CD4-positive, alpha-beta T cell treated with Interleukin-6 for 4 hours (primary cell): Measurements from ENCODE around the gene PTGER3.

Source experiments
- DNase-seq: peaks from one replicate; pipeline ENCODE4 v3.0.0-alpha.2; 2020; ENCODE audit warnings: mixed read lengths

PTGER3 gene

GRCh38 chr1:71049951-71050598 lies 2.5 kb upstream of the PTGER3 start:
- no peak for DNase-seq

- DNase-seq = no peak
Observed at GRCh38 chr1:71046891-71047634, 553 bp downstream of the PTGER3 start.

DNA sequence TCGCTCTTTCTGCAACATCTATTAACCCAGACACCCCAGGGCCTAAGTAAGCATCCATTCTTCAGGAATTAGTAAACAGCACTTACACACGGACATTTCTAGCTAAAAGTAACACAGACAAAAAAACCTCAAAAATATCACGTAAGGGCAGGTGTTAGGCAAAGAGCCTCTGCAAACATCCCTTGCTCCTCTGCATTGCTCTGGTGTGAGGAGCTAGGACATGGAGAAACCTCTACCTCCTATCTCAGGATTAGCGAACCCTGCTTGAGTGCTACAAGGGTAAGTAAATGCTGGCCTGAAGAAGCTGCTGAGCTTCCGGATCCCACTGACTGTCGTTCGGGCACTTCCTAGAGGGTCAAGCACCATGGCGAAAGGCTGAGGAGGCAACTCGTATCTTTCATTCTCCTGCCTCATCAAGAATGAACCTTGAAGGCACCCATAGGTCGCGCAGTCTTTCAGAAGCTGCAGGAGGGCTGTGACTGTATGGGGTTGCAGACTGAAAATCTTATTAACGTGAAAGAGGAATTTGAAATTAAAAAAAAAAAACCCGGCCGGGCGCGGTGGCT lies 2.1 kb downstream of the PTGER3 start:
- DNase-seq = no peak

GRCh38 chr1:71044833-71045232 lies 2.8 kb downstream of the PTGER3 start:
- DNase-seq = no peak

GRCh38 chr1:71043065-71043464 lies 4.6 kb downstream of the PTGER3 start:
- no peak for DNase-seq

GRCh38 chr1:71041806-71042205 lies 5.8 kb downstream of the PTGER3 start:
- DNase-seq = no peak

- no peak for DNase-seq
Observed at GRCh38 chr1:71039661-71040262, 7.9 kb downstream of the PTGER3 start.

DNA sequence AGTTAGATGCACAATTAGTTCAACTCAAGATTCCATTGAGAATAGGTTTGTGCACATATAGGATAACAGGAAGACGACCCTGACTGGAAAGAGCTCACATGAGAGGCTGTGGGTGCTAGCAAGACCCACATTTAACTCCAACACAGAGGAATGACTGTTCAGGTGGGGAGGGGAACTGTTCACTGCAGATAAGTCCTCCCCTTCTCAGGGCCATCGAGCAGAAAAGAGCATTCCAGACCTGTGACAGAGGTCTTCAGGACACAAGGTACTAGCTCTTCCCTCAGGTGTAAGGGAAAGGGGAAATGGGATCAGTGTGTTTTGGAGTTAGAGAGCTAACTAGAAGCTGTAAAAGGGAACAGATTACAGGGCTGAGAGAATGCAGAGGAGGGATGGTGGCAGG lies 8.7 kb downstream of the PTGER3 start:
- no peak for DNase-seq

GRCh38 chr1:71037829-71038620 lies 9.6 kb downstream of the PTGER3 start:
- DNase-seq = no peak

DNA sequence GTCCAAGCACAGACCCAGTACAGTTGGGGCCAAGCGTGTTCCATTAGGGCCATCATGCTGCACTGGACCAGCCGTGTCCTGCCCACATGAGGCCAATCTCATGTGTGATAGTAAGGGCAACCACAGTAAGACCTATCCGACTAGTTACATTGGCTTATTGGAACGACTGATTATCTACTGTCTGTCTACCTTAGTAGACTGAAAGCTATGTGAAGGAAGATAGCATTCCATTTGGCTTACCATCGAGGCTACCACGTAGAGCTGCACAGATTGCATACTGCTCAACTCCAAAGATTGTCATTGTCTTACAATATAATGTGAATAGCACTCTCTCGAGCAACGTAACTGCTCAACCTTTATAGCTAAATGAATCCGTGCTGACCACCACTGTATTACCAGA lies 10.6 kb downstream of the PTGER3 start:
- DNase-seq = no peak

DNA sequence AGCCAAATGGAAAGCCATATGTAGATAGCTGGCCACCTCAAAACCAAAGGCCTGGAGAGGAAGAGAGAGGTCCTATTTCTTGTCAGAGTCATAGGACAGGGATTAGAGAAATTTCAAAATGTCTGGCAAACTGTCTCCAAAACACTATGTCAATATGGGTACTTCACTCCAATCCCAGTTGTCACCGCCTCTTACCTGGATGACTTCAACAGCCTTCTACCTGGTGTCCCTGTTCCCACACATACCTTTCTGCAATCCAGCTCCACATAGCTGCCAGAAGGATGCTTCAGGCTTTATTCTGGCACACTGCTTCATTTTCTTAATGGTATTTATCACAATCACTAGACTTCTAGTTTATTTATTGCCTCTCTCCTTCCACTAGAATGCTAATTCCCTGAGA lies 14.5 kb downstream of the PTGER3 start:
- no peak for DNase-seq

- DNase-seq = no peak
Observed at GRCh38 chr1:71031426-71031825, 16.2 kb downstream of the PTGER3 start.

DNA sequence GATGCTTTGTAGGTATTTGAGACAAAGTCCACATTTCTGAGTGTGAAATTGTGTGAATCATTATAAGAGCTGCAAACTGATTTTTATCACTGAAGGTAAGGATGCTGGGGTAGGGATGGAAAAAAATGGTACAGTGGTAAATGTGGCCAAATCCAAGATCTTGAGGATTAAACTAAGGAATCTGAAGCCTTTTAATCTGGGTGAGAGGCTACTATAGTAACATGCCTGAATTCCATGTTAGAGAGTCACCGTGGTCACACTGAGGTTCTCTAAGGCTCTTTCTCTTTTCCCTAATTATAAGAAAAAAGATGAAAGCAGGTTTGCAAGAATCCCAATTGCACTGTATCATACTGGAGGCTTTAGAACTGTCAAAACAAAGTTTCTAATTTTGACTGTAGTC lies 17.6 kb downstream of the PTGER3 start:
- no peak for DNase-seq

DNA sequence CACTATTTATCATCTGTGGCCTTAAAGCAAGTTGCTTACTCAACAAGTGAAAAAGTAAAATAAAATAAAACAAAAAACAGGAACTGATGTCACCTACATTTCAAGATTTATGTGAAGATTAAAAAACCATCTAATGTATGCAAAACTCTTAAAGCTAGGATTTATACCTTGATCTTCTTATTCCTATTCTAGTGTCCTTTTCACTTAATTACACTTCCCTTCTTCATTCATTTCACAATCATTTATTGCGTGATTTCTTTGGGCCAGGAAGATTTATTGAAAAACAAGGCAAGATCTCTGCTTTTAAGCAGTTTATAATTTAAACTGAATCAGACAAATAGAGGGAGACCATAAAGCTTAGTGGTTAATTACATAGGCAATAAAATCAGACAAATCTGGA lies 18.6 kb downstream of the PTGER3 start:
- DNase-seq = no peak

GRCh38 chr1:71027991-71028390 lies 19.6 kb downstream of the PTGER3 start:
- DNase-seq = no peak

- DNase-seq = no peak
Observed at GRCh38 chr1:71026093-71026492, 21.5 kb downstream of the PTGER3 start.

DNA sequence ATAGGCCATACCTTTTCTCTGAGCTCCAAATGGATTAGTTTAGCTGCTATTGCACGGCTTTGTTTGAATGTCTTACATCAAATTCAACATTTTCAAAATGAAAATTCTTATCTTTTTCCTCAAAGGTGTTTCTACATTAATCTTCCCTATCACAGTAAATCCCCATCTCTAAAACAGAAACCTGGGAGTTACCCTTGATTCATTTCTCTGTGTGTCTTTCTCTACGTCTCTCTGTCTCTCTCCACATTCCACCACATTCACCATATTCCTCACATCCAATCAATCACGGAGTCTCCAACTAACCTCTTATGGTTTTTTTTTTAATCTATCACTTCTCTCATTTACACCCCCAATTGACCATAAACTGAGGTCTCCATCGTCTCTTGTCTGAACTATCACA lies 24.1 kb downstream of the PTGER3 start:
- DNase-seq = no peak

- no peak for DNase-seq
Observed at GRCh38 chr1:71019233-71019969, 28.2 kb downstream of the PTGER3 start.

GRCh38 chr1:71018791-71019190 lies 28.8 kb downstream of the PTGER3 start:
- no peak for DNase-seq

- DNase-seq = no peak
Observed at GRCh38 chr1:71015745-71016144, 31.9 kb downstream of the PTGER3 start.

DNA sequence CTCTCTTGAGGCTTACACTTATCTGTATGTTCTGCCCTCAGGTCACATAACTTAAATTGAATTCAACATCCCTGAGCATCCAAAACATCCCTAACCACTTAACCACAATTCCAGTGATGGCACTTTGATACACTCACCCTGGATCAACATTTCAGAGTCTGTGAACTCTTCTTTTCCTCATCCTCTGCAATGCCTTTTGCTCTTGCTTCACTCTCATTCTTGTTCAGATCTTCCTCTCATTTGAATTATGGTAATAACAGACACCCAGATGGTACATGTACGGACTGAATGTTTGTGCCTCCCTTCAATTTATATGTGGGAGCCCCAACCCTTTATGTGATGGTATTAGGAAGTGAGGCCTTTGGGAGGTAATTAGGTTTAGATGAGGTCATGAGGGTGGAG lies 33.4 kb downstream of the PTGER3 start:
- no peak for DNase-seq

GRCh38 chr1:71002709-71003475 lies 44.7 kb downstream of the PTGER3 start:
- DNase-seq = no peak
